H9 (cell line): Measurements from ENCODE around the gene PFDN5. TPM values are rescaled to one million over a fixed set of nuclear protein-coding genes. Genes with fewer than 3 reads are reported as not detected.

Experiments
- DNase-seq: peaks from one replicate; pipeline ENCODE4 v3.0.0-alpha.2; 2017
- H2AFZ ChIP-seq: one replicate; pipeline ENCODE4 v1.6.1; 2013; ENCODE audit warnings: mild to moderate bottlenecking, low read length, control low read depth, moderate library complexity
- H2AK5ac ChIP-seq: 2 replicates; pipeline ENCODE4 v1.6.1; 2013; ENCODE audit warnings: low read length, control low read depth, mixed read lengths; ENCODE audit not compliant: insufficient read length
- H2BK120ac ChIP-seq: one replicate; pipeline ENCODE4 v1.6.1; 2013; ENCODE audit warnings: low read depth, mild to moderate bottlenecking, low read length, control low read depth, inconsistent platforms; ENCODE audit not compliant: poor library complexity, severe bottlenecking
- H2BK12ac ChIP-seq: 2 replicates; pipeline ENCODE4 v1.6.1; 2013; ENCODE audit warnings: low read length, control low read depth, mixed read lengths, low read depth; ENCODE audit not compliant: insufficient read length
- H2BK15ac ChIP-seq: 2 replicates; pipeline ENCODE4 v1.6.1; 2013; ENCODE audit warnings: low read depth, low read length, control low read depth
- H2BK20ac ChIP-seq: one replicate; pipeline ENCODE4 v1.6.1; 2013; ENCODE audit warnings: low read depth, mild to moderate bottlenecking, low read length, control low read depth, inconsistent platforms; ENCODE audit not compliant: poor library complexity, severe bottlenecking
- H2BK5ac ChIP-seq: 2 replicates; pipeline ENCODE4 v1.6.1; 2013; ENCODE audit warnings: low read length, control low read depth, mixed read lengths; ENCODE audit not compliant: insufficient read length
- H3K14ac ChIP-seq: 2 replicates; pipeline ENCODE4 v1.6.1; 2013; ENCODE audit warnings: low read length, control low read depth; ENCODE audit not compliant: insufficient read depth
- H3K18ac ChIP-seq: 2 replicates; pipeline ENCODE4 v1.6.1; 2013; ENCODE audit warnings: low read depth, mild to moderate bottlenecking, mixed read lengths, low read length, control low read depth; ENCODE audit not compliant: insufficient read length
- H3K23ac ChIP-seq: 2 replicates; pipeline ENCODE4 v1.6.1; 2013; ENCODE audit warnings: low read length, control low read depth, mixed read lengths, low read depth; ENCODE audit not compliant: insufficient read length
- H3K23me2 ChIP-seq: 2 replicates; pipeline ENCODE4 v1.6.1; 2013; ENCODE audit warnings: low read depth, mild to moderate bottlenecking, mixed read lengths, low read length, control low read depth; ENCODE audit not compliant: insufficient read length, poor library complexity, severe bottlenecking
- H3K27ac ChIP-seq: 2 replicates; pipeline ENCODE4 v1.5.1; 2013; ENCODE audit warnings: low read length, control low read depth, mixed read lengths, low read depth; ENCODE audit not compliant: insufficient read length
- H3K27me3 ChIP-seq: 2 replicates; pipeline ENCODE4 v1.6.1; 2013; ENCODE audit warnings: low read length, control low read depth, inconsistent platforms; ENCODE audit not compliant: insufficient read depth
- H3K4ac ChIP-seq: 2 replicates; pipeline ENCODE4 v1.6.1; 2013; ENCODE audit warnings: low read depth, mild to moderate bottlenecking, control low read depth, inconsistent platforms, low read length, moderate library complexity
- H3K4me1 ChIP-seq: 2 replicates; pipeline ENCODE4 v1.6.1; 2013; ENCODE audit warnings: low read length, control low read depth, inconsistent platforms; ENCODE audit not compliant: insufficient read depth
- H3K4me2 ChIP-seq: 2 replicates; pipeline ENCODE4 v1.6.1; 2013; ENCODE audit warnings: low read length, control low read depth, mixed read lengths; ENCODE audit not compliant: insufficient read length, insufficient read depth
- H3K56ac ChIP-seq: 2 replicates; pipeline ENCODE4 v1.6.1; 2013; ENCODE audit warnings: low read depth, mild to moderate bottlenecking, mixed read lengths, low read length, control low read depth; ENCODE audit not compliant: insufficient read length
- H3K79me1 ChIP-seq: 2 replicates; pipeline ENCODE4 v1.6.1; 2013; ENCODE audit warnings: low read depth, mild to moderate bottlenecking, moderate library complexity, low read length, control low read depth, inconsistent platforms; ENCODE audit not compliant: insufficient read depth, poor library complexity, severe bottlenecking
- H3K79me2 ChIP-seq: 2 replicates; pipeline ENCODE4 v1.6.1; 2013; ENCODE audit warnings: low read length, control low read depth, inconsistent platforms; ENCODE audit not compliant: insufficient read depth
- H3K9ac ChIP-seq: 2 replicates; pipeline ENCODE4 v1.6.1; 2013; ENCODE audit warnings: low read length, control low read depth, mixed read lengths; ENCODE audit not compliant: insufficient read length; ENCODE audit errors: extremely low read depth
- H3K9me3 ChIP-seq: one replicate; pipeline ENCODE4 v1.6.1; 2013; ENCODE audit warnings: low read depth, low read length, inconsistent platforms; ENCODE audit not compliant: control insufficient read depth
- H3T11ph ChIP-seq: one replicate; pipeline ENCODE4 v1.6.1; 2013; ENCODE audit warnings: mild to moderate bottlenecking, low read length, control low read depth, inconsistent platforms
- H4K20me1 ChIP-seq: one replicate; pipeline ENCODE4 v1.6.1; 2013; ENCODE audit not compliant: control insufficient read depth, insufficient read length, insufficient read depth
- H4K5ac ChIP-seq: 2 replicates; pipeline ENCODE4 v1.6.1; 2013; ENCODE audit warnings: low read depth, mild to moderate bottlenecking, mixed read lengths, low read length, control low read depth; ENCODE audit not compliant: insufficient read length
- H4K8ac ChIP-seq: replicated peaks from 2 replicates; pipeline ENCODE4 v1.6.1; 2013; ENCODE audit warnings: low read length, control low read depth, mixed read lengths, low read depth; ENCODE audit not compliant: insufficient read length
- H4K91ac ChIP-seq: 2 replicates; pipeline ENCODE4 v1.6.1; 2013; ENCODE audit warnings: low read depth, mild to moderate bottlenecking, moderate library complexity, mixed read lengths, low read length, control low read depth; ENCODE audit not compliant: insufficient read length
- H3K27ac Mint-ChIP-seq, 3 experiments: 2 replicates in 2 of 3; 3 replicates in 1 of 3; pipeline ENCODE4 v1.8.0; 2020 to 2021; ENCODE audit warnings: mixed read lengths in 3 of 3, mild to moderate bottlenecking in 1 of 3, moderate library complexity in 1 of 3
- H3K27me3 Mint-ChIP-seq: 2 replicates; pipeline ENCODE4 v1.8.0; 2021; ENCODE audit warnings: low read depth, mild to moderate bottlenecking, moderate library complexity, mixed read lengths
- H3K36me3 Mint-ChIP-seq, 3 experiments: 2 replicates in 2 of 3; 3 replicates in 1 of 3; pipeline ENCODE4 v1.8.0; 2020 to 2021; ENCODE audit warnings: low read depth in 3 of 3, mixed read lengths in 3 of 3; ENCODE audit not compliant: insufficient read depth in 1 of 3
- H3K4me1 Mint-ChIP-seq, 2 experiments: 2 replicates each; pipeline ENCODE4 v1.8.0; 2020; ENCODE audit warnings: mixed read lengths in 2 of 2
- H3K4me3 Mint-ChIP-seq, 2 experiments: 2 replicates in 1 of 2; 3 replicates in 1 of 2; pipeline ENCODE4 v1.8.0; 2020 to 2021; ENCODE audit warnings: mild to moderate bottlenecking in 2 of 2, mixed read lengths in 2 of 2, moderate library complexity in 1 of 2
- H3K9me3 Mint-ChIP-seq, 2 experiments: 2 replicates in 1 of 2; 3 replicates in 1 of 2; pipeline ENCODE4 v1.8.0; 2020; ENCODE audit warnings: mild to moderate bottlenecking in 2 of 2, mixed read lengths in 2 of 2, moderate library complexity in 1 of 2
- WGBS: extraction: QIAGEN DNeasy Blood & Tissue Kit; methylation state at CpG from one replicate; pipeline ENCODE4 v1.1.7; 2013; ENCODE audit warnings: missing lambda C conversion rate, low lambda C conversion rate, mixed read lengths; ENCODE audit not compliant: insufficient read length; ENCODE audit errors: extremely low coverage; 5-methylcytosine and 5-hydroxymethylcytosine counted together
- total RNA-seq: library from RNA; stranded (reverse); gene quantifications from 2 replicates; pipeline ENCODE4 v1.2.1, GENCODE V29; 2021
- TF ChIP-seq, protein P1 (sequence below): fragments of 200-600 bp; sonication (generic); conservative IDR thresholded peaks from 3 replicates; pipeline ENCODE4 v1.8.0; 2021; ENCODE audit warnings: antibody characterized with exemption, mild to moderate bottlenecking

The PFDN5 gene
- total RNA-seq, 1 experiment from 2014 or later = 285 TPM

DNA sequence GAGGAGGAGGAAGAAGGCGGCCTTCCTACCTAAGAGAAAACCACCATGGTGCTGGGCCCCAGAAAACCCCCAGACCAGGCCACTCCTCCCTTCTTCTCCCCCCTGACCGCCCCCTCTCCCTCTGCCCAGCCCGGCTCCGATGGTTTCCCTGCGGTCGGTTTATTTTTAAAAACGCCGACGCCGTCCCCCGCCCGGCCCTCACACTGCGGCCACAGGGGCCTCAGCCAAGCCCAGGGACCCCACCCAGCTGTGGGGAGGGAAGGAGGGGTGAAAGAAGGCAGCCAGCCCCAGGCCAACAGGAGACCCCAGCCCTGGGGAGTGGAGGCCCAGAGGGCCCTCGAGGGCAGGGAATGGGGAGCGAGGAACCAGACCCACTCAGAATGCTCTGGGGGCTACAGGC is 37.4 kb downstream of the PFDN5 start:
- no peak overlapping the region for H3K27ac Mint-ChIP-seq
- Histone ChIP-seq H4K20me1 (no peaks in the 10 kb centered on the region), H3K4ac (no peak overlapping the region), H2BK20ac (no peak overlapping the region), H3K27ac (no peak overlapping the region), H2AFZ (no peak overlapping the region), H3K4me2 (no peak overlapping the region), H3K56ac (no peak overlapping the region), H2BK12ac (no peak overlapping the region), H4K91ac (no peak overlapping the region), H3K27me3 (peaks cover 5% of the 10 kb centered on the region), H3K18ac (no peak overlapping the region), H3K79me2 (no peaks in the 10 kb centered on the region), H4K5ac (no peak overlapping the region), H2BK5ac (no peak overlapping the region), H3K9me3 (no peaks in the 10 kb centered on the region), H3K14ac (no peak overlapping the region), H2BK120ac (no peak overlapping the region), H2BK15ac (no peak overlapping the region), H2AK5ac (no peak overlapping the region), H3T11ph (no peak overlapping the region), H3K79me1 (no peaks in the 10 kb centered on the region), H3K9ac (no peak overlapping the region), H3K4me1 (no peaks in the 10 kb centered on the region; the same call in 1 of the 2 replicates), H3K23ac (no peak overlapping the region), H4K8ac (no peak overlapping the region), H3K23me2 (no peaks in the 10 kb centered on the region)
- peaks cover 12 to 25% of the 10 kb centered on the region in 2 experiments for H3K4me1 Mint-ChIP-seq
- no peak for DNase-seq
- no peak overlapping the region for H3K4me3 Mint-ChIP-seq
- H3K36me3 Mint-ChIP-seq = no peaks in the 10 kb centered on the region
- H3K27me3 Mint-ChIP-seq = peaks cover 78% of the 10 kb centered on the region
- WGBS = no CpG with 5 or more reads among the region's 15 CpGs
- no peaks in the 10 kb centered on the region for H3K9me3 Mint-ChIP-seq
- TF ChIP-seq, protein P1, sequence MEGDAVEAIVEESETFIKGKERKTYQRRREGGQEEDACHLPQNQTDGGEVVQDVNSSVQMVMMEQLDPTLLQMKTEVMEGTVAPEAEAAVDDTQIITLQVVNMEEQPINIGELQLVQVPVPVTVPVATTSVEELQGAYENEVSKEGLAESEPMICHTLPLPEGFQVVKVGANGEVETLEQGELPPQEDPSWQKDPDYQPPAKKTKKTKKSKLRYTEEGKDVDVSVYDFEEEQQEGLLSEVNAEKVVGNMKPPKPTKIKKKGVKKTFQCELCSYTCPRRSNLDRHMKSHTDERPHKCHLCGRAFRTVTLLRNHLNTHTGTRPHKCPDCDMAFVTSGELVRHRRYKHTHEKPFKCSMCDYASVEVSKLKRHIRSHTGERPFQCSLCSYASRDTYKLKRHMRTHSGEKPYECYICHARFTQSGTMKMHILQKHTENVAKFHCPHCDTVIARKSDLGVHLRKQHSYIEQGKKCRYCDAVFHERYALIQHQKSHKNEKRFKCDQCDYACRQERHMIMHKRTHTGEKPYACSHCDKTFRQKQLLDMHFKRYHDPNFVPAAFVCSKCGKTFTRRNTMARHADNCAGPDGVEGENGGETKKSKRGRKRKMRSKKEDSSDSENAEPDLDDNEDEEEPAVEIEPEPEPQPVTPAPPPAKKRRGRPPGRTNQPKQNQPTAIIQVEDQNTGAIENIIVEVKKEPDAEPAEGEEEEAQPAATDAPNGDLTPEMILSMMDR = no peak
